ENCODE data around the gene FAR1.

- TF ChIP-seq CTCF (IDR thresholded peaks at IDR 0.05) (no peak), POLR2AphosphoS5 (IDR thresholded peaks at IDR 0.05) (no peak), POLR2A (IDR thresholded peaks at IDR 0.05) (no peak), EP300 (IDR thresholded peaks at IDR 0.05) (no peak)
Observed at GRCh38 chr11:13698132-13698531, 29.7 kb downstream of the FAR1 start.

All from gastroesophageal sphincter (tissue), 3 donors.